ENCODE results near the gene FBXO31. TPM values are rescaled to one million over a fixed set of nuclear protein-coding genes. Genes with fewer than 3 reads are reported as not detected.

The FBXO31 gene
- total and polyA plus RNA-seq, 2 donors (not counting 3 experiments of a cell fraction or from before 2014, with no cell fraction given) = 17.1 to 31.8 TPM

- Histone ChIP-seq H3K36me3 (ENCODE audit: control insufficient read depth in 2 of 2, extremely low read depth in 1 of 2, insufficient read depth in 2 of 2, low read length in 2 of 2) (peaks cover 5 to 23% of the 10 kb centered on the region in 2 experiments), H3K9me1 (replicated peaks; ENCODE audit: control insufficient read depth, extremely low read depth, insufficient read depth, low read length) (no peaks in the 10 kb centered on the region), H3K9ac (replicated peaks; ENCODE audit: extremely low read depth, insufficient read depth, low read length) (no peak overlapping the region), H3K27me3 (ENCODE audit: control insufficient read depth in 2 of 2, insufficient read depth in 2 of 2, low read length in 2 of 2) (no peaks in the 10 kb centered on the region), H3K4me1 (ENCODE audit: control insufficient read depth, extremely low read depth, insufficient read depth, low read length) (no peaks in the 10 kb centered on the region), H3K9me3 (replicated peaks; ENCODE audit: control insufficient read depth, insufficient read depth, low read length) (no peaks in the 10 kb centered on the region), H3K4me3 (replicated peaks in 1 of 3; ENCODE audit: insufficient read depth in 1 of 3, low read depth in 1 of 3, low read length in 3 of 3) (no peak overlapping the region), H3K79me2 (ENCODE audit: control insufficient read depth, insufficient read depth, low read length) (no peaks in the 10 kb centered on the region), H3K4me2 (ENCODE audit: insufficient read depth, low read length) (no peak overlapping the region), H4K20me1 (replicated peaks; ENCODE audit: control insufficient read depth, extremely low read depth, insufficient read depth, low read length) (no peaks in the 10 kb centered on the region), H3K27ac (ENCODE audit: insufficient read depth, low read depth, low read length) (no peak overlapping the region), H2AFZ (ENCODE audit: low read depth, low read length) (no peak overlapping the region)
- no TSS peak for BruUV-seq (replicated peaks)
- dilution Hi-C loops (cut with MboI; ENCODE audit: extremely low pct_ligation_motif_present, low sequenced_read_pairs) (no loop called here), intact Hi-C loops (cut with micrococcal nuclease) (no loop called here)
- DNase-seq (ENCODE audit: low read depth, low spot score) (no peak), FAIRE-seq (no peak)
- ChIA-PET POLR2A (no interaction called here), CTCF (interaction anchor here (0.7 kb wide), 1 partner anchor 13 kb away, joined by 3 read pairs; no protein-coding TSS in a partner anchor)
- no peak for TF ChIP-seq POLR2AphosphoS5 (IDR thresholded peaks at IDR 0.05; ENCODE audit: insufficient read depth, low read depth, low read length)
- no peak for TF ChIP-seq MYC (IDR thresholded peaks at IDR 0.05; ENCODE audit: low read depth, low read length)
- TF ChIP-seq GATA2 (IDR thresholded peaks at IDR 0.05; ENCODE audit: insufficient read depth, insufficient read length, low read depth, low read length) = no peak
- no peak for TF ChIP-seq CTCF (IDR thresholded peaks at IDR 0.05; ENCODE audit: extremely low read depth in 1 of 2, insufficient read depth in 1 of 2, low read depth in 1 of 2, low read length in 2 of 2)
- TF ChIP-seq FOS (IDR thresholded peaks at IDR 0.05; ENCODE audit: borderline replicate concordance, insufficient read depth, low read length) = no peak
- TF ChIP-seq POLR2A (IDR thresholded peaks at IDR 0.05; ENCODE audit: low read depth, low read length) = no peak
- TF ChIP-seq EZH2 (IDR thresholded peaks at IDR 0.05; ENCODE audit: borderline replicate concordance, low read depth, low read length, severe bottlenecking) = no peak
- TF ChIP-seq MAX (IDR thresholded peaks at IDR 0.05; ENCODE audit: insufficient read depth, insufficient read length) = no peak
These were observed 25.3 kb downstream of the FBXO31 start for GRCh38 chr16:87358250-87358649.

Measured in endothelial cell of umbilical vein (primary cell).